ENCODE results near the gene PLA2G4D. TPM values are rescaled to one million over a fixed set of nuclear protein-coding genes. Genes with fewer than 3 reads are reported as not detected.

PLA2G4D gene
- total and polyA plus RNA-seq, 2 donors (not counting 3 experiments of a cell fraction or from before 2014, with no cell fraction given): not detected

DNA sequence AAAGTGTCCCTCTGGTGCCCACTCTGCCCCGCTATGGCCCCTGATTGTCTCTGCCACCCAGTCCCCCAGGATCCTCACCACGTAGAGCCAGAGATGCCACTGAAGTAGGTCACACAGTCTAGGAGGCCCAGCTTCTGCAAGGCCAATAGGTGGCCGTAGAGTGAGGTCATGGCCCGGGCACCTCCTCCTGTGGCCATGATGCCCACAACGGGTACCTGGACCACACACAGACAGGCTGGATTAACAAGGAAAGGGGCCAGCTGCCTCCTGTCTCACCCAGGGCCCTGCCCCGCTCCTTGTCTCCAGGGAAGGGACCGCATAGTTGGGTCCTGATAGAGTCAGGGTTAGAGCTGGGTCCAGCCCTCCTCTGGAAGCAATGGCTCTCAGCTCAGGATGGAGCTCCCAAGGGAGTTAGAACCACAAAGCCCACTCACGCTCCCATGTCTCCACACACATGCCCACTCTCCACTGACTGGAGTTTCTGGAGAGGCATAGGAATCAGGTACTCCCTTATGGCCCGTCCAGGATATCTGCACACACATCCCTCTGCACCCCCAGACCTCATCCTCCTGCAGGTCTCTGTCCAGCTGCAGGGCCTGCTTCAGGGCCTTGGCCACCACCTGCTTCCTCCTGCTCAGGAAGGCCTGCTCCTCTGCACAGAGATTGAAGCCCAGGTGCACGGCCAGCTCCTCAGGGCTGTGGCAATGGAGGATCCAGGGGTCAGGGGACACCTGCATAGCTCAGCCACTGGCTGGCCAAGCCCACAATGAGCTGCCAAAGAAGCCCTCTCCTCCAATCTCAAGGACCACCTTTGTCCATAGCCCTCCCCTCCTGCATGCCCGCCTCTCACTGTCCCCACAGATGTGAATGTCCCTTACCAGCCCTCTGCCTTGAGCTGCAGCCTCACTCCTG is 13.2 kb downstream of the PLA2G4D start:
- Histone ChIP-seq H2AFZ (ENCODE audit: low read depth, low read length) (no peak overlapping the region), H3K4me3 (replicated peaks in 1 of 3; ENCODE audit: insufficient read depth in 1 of 3, low read depth in 1 of 3, low read length in 3 of 3) (no peak overlapping the region), H3K27me3 (ENCODE audit: control insufficient read depth in 2 of 2, insufficient read depth in 2 of 2, low read length in 2 of 2) (peaks cover 3 to 11% of the 10 kb centered on the region in 2 experiments), H3K9me1 (replicated peaks; ENCODE audit: control insufficient read depth, extremely low read depth, insufficient read depth, low read length) (no peaks in the 10 kb centered on the region), H4K20me1 (replicated peaks; ENCODE audit: control insufficient read depth, extremely low read depth, insufficient read depth, low read length) (no peaks in the 10 kb centered on the region), H3K9ac (replicated peaks; ENCODE audit: extremely low read depth, insufficient read depth, low read length) (no peak overlapping the region), H3K79me2 (ENCODE audit: control insufficient read depth, insufficient read depth, low read length) (no peaks in the 10 kb centered on the region), H3K4me2 (ENCODE audit: insufficient read depth, low read length) (no peak overlapping the region), H3K36me3 (ENCODE audit: control insufficient read depth in 2 of 2, extremely low read depth in 1 of 2, insufficient read depth in 2 of 2, low read length in 2 of 2) (no peaks in the 10 kb centered on the region), H3K4me1 (ENCODE audit: control insufficient read depth, extremely low read depth, insufficient read depth, low read length) (no peaks in the 10 kb centered on the region), H3K9me3 (replicated peaks; ENCODE audit: control insufficient read depth, insufficient read depth, low read length) (no peaks in the 10 kb centered on the region), H3K27ac (ENCODE audit: insufficient read depth, low read depth, low read length) (no peak overlapping the region)
- DNase-seq (ENCODE audit: low read depth, low spot score) (no peak), FAIRE-seq (no peak)
- intact Hi-C loops (cut with micrococcal nuclease) (no loop called here), dilution Hi-C loops (cut with MboI; ENCODE audit: extremely low pct_ligation_motif_present, low sequenced_read_pairs) (no loop called here)
- CTCF ChIA-PET: interaction anchor here (0.7 to 1.8 kb wide), 12 partner anchors 8 to 92 kb away, joined by 3 to 5 read pairs (median 3); no protein-coding TSS in a partner anchor
- POLR2A ChIA-PET: no interaction called here
- TF ChIP-seq GATA2 (IDR thresholded peaks at IDR 0.05; ENCODE audit: insufficient read depth, insufficient read length, low read depth, low read length) (no peak), POLR2AphosphoS5 (IDR thresholded peaks at IDR 0.05; ENCODE audit: insufficient read depth, low read depth, low read length) (no peak), POLR2A (IDR thresholded peaks at IDR 0.05; ENCODE audit: low read depth, low read length) (no peak), MAX (IDR thresholded peaks at IDR 0.05; ENCODE audit: insufficient read depth, insufficient read length) (no peak), JUN (IDR thresholded peaks at IDR 0.05; ENCODE audit: borderline replicate concordance, insufficient read depth, insufficient read length, low read depth) (no peak), EZH2 (IDR thresholded peaks at IDR 0.05; ENCODE audit: borderline replicate concordance, low read depth, low read length, severe bottlenecking) (no peak), FOS (IDR thresholded peaks at IDR 0.05; ENCODE audit: borderline replicate concordance, insufficient read depth, low read length) (no peak)
- TF ChIP-seq, protein P1, sequence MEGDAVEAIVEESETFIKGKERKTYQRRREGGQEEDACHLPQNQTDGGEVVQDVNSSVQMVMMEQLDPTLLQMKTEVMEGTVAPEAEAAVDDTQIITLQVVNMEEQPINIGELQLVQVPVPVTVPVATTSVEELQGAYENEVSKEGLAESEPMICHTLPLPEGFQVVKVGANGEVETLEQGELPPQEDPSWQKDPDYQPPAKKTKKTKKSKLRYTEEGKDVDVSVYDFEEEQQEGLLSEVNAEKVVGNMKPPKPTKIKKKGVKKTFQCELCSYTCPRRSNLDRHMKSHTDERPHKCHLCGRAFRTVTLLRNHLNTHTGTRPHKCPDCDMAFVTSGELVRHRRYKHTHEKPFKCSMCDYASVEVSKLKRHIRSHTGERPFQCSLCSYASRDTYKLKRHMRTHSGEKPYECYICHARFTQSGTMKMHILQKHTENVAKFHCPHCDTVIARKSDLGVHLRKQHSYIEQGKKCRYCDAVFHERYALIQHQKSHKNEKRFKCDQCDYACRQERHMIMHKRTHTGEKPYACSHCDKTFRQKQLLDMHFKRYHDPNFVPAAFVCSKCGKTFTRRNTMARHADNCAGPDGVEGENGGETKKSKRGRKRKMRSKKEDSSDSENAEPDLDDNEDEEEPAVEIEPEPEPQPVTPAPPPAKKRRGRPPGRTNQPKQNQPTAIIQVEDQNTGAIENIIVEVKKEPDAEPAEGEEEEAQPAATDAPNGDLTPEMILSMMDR (IDR thresholded peaks at IDR 0.05; ENCODE audit: extremely low read depth in 1 of 2, insufficient read depth in 1 of 2, low read depth in 1 of 2, low read length in 2 of 2): no peak
- no TSS peak for BruUV-seq (replicated peaks)
